DMS 273 treated with DMSO at 0.1 percent for 48 hours (cell line): Measurements from ENCODE around the gene CHAD.
"Not testable (repeated sequence)": the region's sequence is repeated elsewhere in the genome, so short reads cannot be mapped to it uniquely, and the experiment has no call there.

Experiments used
- DNase-seq: peaks from one replicate; lab custom pipeline; 2025; lab: John Stamatoyannopoulos, UW

Gene CHAD

DNA sequence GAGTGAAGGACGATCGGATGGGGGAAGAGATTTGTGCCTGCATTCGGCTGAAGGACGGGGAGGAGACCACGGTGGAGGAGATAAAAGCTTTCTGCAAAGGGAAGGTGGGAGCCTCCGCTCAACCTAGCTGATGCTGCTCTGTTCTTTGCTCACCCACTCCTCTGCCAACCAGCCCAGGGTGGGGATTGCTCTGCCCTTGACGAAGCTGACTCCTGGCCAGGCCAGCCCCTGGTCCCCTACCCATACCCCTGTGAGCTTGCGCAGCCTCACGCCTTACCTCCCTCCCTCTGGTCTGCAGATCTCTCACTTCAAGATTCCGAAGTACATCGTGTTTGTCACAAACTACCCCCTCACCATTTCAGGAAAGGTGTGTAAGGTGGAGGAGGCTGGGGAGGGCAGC is 5.2 kb upstream of the CHAD start:
- DNase-seq = no peak

DNA sequence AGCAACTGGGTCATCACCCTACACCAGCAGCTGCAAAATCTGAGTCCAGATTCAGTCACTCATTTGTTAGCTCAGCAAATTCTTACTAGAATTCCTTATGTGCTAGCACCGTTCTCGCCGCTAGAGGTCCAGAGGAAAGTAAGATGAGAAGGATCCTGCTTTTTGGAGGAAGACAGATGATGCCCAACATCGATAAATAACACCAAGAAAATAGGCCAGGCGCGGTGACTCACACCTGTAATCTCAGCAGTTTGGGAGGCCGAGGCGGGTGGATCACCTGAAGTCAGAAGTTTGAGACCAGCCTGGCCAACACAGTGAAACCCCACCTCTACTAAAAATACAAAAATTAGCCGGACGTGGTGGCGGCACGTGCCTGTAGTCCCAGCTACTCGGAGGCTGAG is 4.1 kb upstream of the CHAD start:
- not testable (repeated sequence) for DNase-seq

DNA sequence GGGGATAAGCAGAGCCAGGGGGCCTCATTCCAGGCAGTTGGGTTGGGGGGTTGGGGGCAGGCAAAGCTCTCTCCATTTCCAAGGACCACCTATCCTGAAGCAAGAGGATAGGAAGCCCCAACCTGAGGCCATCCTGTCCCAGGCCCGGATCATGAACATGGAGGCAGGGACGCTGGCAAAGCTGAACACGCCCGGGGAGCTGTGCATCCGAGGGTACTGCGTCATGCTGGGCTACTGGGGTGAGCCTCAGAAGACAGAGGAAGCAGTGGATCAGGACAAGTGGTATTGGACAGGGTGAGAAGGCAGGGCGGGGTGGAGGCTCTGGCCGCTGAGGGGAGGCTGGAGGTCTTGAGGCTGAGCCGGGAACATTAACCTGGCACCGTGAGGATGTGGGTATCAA is 3.6 kb upstream of the CHAD start:
- DNase-seq = no peak

DNA sequence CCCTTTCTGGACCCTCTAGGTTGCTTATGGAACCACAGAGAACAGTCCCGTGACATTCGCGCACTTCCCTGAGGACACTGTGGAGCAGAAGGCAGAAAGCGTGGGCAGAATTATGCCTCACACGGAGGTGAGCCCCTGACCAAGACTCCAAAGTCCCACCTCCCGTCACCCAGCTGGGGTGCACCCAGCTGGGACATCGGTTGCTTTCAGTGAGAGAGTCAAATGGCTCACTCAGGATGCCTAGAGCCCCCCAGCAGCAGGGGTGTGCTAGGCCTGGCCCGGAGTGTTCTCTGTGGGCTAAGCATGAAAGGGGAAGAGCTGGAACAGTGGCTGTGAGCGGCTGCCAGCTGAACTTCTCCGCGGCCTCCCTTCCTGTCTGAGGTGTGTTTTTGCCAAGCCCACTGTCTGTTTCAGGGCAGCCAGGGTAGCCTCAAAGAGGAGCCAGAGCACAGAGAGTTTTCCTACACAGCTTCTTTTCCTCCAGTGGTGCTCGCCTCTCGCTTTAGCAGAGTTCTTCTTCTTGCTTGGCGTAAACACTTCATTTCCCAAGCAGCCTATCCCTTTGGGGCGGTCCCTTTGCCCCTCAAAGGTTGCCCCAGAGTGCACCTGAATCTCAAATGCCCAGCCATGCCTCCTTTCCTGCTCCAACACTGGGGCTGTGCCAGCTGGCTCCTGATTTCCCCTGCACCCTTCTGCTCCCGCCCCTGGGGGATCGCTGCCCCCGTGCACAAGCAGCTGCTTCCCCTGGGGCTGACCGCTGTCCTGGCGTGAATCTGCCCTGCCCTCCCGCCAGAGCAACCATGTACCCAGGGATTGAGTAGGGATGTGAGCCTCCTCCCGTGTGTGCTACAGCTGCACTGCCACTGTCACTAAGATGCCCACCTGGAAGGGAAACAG is 2.6 kb upstream of the CHAD start:
- no peak for DNase-seq

DNA sequence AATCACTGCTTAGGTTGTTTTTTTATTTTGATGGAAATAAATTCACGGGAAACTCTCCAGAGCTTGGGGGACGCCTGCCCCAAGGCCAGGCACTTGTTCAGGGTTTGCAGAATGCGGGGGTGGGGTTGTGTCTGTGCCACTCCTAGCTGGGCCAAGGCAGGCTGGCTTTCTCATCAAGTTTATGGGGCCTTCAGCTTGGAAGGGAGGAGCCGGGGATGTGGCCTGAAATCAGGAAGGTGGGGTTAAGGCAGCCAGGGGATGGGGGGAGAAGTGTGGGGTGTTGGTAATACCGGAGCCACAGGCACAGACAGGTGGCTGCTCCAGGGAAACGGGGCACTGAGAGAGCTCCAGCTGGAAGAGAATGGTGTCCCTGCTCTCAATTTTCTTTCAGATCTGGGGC is 1.7 kb upstream of the CHAD start:
- DNase-seq = no peak

- DNase-seq = no peak
These were observed 1.1 kb upstream of the CHAD start for GRCh38 chr17:50469671-50470305.

DNA sequence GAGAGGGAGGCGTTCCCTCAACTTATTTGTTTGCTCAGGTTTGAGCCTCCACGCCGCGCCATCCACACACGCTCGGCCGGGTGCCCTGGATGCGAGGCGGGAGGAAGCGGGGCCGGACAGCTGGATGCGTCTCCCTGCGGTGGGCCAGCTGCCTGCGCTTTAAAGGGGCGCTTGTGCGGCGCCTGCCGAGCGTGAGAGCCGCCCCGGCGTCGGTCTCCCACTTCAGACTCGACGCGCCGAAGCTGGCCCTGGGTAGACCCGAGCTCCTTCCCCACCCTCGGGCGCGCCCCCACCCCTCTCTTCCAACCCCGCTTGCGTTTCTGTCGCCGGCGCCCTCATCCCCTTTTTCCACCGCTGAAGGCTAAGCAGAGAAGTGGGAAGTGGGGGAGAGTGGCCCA is 527 bp upstream of the CHAD start:
- DNase-seq = no peak

DNA sequence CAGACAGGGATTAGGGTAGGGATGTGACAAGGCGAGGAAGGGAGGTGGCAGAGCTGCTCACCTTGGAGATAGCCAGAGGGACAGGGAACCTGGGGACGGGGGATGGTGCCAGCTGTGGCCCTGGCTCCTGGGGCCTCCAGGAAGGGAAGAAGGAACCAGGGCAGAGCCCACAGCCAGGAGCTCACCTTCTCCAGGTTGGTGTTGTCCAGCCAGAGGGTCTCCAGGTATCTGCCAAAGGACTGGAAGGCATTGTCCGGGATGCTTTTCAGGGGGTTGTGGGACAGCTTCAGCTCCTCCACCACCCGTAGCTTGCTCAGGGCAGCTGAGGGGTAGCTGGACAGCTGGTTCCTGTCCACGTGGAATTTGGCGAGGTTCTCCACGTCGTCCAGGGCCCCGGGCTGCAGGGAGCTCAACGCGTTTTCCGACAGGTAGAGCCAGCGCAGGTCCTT is 801 bp downstream of the CHAD start:
- DNase-seq = no peak

- no peak for DNase-seq
These were observed 1.4 kb downstream of the CHAD start for GRCh38 chr17:50467114-50467854.

- no peak for DNase-seq
These were observed 2.1 kb downstream of the CHAD start for GRCh38 chr17:50466371-50467113.

GRCh38 chr17:50465635-50466034 is 3.0 kb downstream of the CHAD start:
- no peak for DNase-seq

- DNase-seq = no peak
These were observed 3.5 kb downstream of the CHAD start for GRCh38 chr17:50465171-50465570.

GRCh38 chr17:50464736-50465135 is 3.9 kb downstream of the CHAD start:
- DNase-seq = no peak

- DNase-seq = no peak
These were observed 4.6 kb downstream of the CHAD start for GRCh38 chr17:50464121-50464520.

DNA sequence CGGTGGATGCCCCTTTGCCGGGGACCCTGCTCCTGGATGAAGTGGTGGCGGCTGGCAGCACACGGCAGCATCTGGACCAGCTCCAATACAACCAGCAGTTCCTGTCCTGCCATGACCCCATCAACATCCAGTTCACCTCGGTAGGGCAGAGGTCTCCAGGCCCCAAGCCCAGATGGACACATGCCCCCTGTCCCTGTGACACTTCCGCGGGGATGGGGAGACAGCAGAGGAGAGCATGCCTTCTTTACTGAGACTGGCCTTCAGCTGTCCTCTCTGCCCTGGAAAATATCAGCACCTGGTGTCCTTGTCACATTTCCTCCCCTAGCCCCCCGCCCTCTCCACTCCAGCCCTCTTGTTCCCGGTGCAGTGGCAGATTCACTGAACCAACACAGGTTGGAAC is 6.2 kb downstream of the CHAD start:
- no peak for DNase-seq

- DNase-seq = no peak
These were observed 7.0 kb downstream of the CHAD start for GRCh38 chr17:50461550-50462132.

- DNase-seq = no peak
These were observed 7.7 kb downstream of the CHAD start for GRCh38 chr17:50460831-50461526.

DNA sequence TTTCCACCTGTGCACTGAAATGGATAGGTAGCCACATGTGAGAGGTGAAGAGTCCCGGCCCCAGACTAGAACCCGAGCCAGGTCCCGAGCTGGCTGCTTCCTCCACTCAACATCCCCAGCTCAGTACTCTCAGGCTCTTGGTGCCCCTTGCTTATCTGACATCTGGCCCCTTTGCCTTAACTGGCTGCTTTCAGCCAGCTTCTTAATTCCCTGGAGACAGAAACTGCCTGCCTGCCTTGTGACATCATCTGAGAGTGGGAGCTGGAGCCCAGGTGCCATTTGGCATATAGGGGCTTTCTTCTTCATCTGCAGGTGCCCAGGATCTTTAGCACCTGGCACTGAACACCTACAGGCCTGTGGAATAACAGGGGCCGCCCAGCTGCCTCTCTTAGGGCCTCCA is 8.9 kb downstream of the CHAD start:
- DNase-seq = peak; percentile 27

GRCh38 chr17:50458701-50459676 is 9.7 kb downstream of the CHAD start:
- no peak for DNase-seq

DNA sequence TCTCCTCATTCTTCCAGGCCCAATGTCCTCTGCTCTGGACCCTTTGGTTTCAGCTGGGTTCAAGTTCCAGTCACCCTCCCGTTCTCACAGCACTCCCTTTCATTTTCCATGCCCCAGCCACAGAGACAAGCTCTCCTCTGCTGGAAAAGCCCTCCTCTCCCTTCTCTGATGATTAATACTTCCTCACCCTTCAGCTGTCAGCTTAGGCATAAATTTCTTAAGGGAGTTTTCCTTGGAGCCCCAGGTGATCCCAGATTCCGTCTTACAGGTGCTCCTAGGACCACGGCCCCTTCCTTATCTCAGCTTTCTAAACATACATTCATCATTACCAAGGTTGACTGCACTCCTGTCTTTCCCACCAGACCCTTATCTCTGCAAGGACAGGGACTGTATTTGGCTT is 10.4 kb downstream of the CHAD start:
- no peak for DNase-seq
